K562 (cell line): ENCODE measurements around the gene XPO1.

Experiments used
- ATF6 ChIP-seq: sonication (generic); formaldehyde crosslinking; IDR thresholded peaks from 2 replicates; pipeline ENCODE4 v1.4.0; 2020; ENCODE audit warnings: mild to moderate bottlenecking, missing genetic modification reagents
- CAMTA2 ChIP-seq: fragments of 250-450 bp; sonication (Bioruptor Pico); conservative IDR thresholded peaks from 2 replicates; pipeline ENCODE4 v1.5.1; 2022
- GABPB1 ChIP-seq: sonication (generic); formaldehyde crosslinking; IDR thresholded peaks from 2 replicates; pipeline ENCODE4 v1.8.0; 2022; ENCODE audit warnings: mild to moderate bottlenecking, missing genetic modification reagents
- NELFE ChIP-seq: IDR thresholded peaks from 2 replicates; pipeline ENCODE4 v1.6.1; 2011; ENCODE audit warnings: mild to moderate bottlenecking; ENCODE audit not compliant: insufficient read depth, insufficient read length
- NFYB ChIP-seq: IDR thresholded peaks from 2 replicates; pipeline ENCODE4 v1.6.1; 2011; ENCODE audit warnings: mild to moderate bottlenecking, moderate library complexity; ENCODE audit not compliant: insufficient read length; ENCODE audit errors: extremely low read depth
- REST ChIP-seq, 2 experiments: fragments of 450-650 bp; formaldehyde crosslinking in 1 of 2; IDR thresholded peaks; 2 replicates each; pipeline versions ENCODE4 v1.4.0 to v1.6.1; 2014 to 2020; ENCODE audit warnings: mild to moderate bottlenecking in 2 of 2, borderline replicate concordance in 1 of 2, low read depth in 1 of 2
- SMAD1 ChIP-seq: fragments of 150-350 bp; IDR thresholded peaks from 2 replicates; pipeline ENCODE4 v1.6.1; 2014; ENCODE audit warnings: low read length, low read depth; ENCODE audit not compliant: partially characterized antibody
- TBL1XR1 ChIP-seq, 2 experiments: IDR thresholded peaks; 2 replicates each; pipeline ENCODE4 v1.6.1; 2012; ENCODE audit warnings: improper control_type of control experiment in 2 of 2, low read length in 2 of 2, mild to moderate bottlenecking in 1 of 2
- ZEB2 ChIP-seq: fragments of 450-650 bp; IDR thresholded peaks from 2 replicates; pipeline ENCODE4 v1.6.1; 2016
- ZNF280B ChIP-seq: fragments of 250-450 bp; sonication (Bioruptor Pico); IDR thresholded peaks from 2 replicates; pipeline ENCODE4 v1.5.1; 2021; ENCODE audit warnings: mild to moderate bottlenecking

- TF ChIP-seq ATF6 (CRISPR knock-in tag) (no peak), ZEB2 (no peak), GABPB1 (CRISPR knock-in tag) (no peak), TBL1XR1 (IDR thresholded peaks at IDR 0.05; ENCODE audit: low read length in 2 of 2) (no peak), ZNF280B (CRISPR knock-in tag) (no peak), CAMTA2 (CRISPR knock-in tag) (no peak), NFYB (no peak), NELFE (no peak), REST (IDR thresholded peaks at IDR 0.05; ENCODE audit: borderline replicate concordance) (no peak), REST (CRISPR knock-in tag; IDR thresholded peaks at IDR 0.05; ENCODE audit: low read depth) (no peak), SMAD1 (no peak)
These were observed 24.5 kb upstream of the XPO1 start for GRCh38 chr2:61562615-61563014.
